Activated CD8-positive, alpha-beta memory T cell treated with anti-CD3 and anti-CD28 coated beads, Interleukin-2, amount 50 U/mL, for 24 hours (primary cell): ENCODE measurements around the gene PSMF1.

Source experiments
- DNase-seq: peaks from one replicate; pipeline ENCODE4 v3.0.0-alpha.2; 2020; ENCODE audit errors: extremely low read depth

The PSMF1 gene

DNA sequence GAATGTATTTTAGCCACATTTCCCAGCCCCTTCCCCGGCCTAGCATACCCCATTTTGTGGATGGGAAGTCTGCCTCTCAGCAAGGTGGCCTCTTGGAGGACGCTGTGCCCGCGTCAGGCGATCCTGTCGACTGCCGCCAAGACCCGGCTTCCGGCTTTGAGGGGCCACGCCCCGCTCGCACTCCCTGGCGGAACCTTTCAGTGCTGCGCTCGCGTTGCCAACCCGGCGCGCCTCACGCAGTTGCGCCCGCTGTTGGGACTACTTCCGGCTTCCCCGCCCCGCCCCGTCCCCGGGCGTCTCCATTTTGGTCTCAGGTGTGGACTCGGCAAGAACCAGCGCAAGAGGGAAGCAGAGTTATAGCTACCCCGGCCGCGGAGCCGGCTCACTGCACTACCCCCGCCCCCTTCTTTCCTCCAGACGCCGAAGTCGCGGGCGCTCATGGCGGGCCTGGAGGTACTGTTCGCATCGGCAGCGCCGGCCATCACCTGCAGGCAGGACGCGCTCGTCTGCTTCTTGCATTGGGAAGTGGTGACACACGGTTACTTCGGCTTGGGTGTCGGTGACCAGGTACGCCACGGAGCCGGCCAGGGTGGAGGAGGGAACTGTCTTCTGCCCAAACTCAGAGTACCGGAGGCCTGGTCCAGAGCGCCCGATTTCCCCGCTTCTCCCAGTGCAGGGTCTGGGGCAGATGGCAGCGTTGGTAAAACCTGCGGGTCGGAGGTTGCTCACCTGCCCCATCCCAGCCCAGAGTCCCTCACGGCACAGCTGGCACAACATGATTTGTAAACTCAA is at the start of gene PSMF1:
TSS of gene PSMF1 (plus strand) at position 267 of the 792 bp plus-strand sequence. CDS start at position 439, 172 bp downstream.
- peak; percentile 79 for DNase-seq

- no peak for DNase-seq
Observed at GRCh38 chr20:1072258-1072657, 46.1 kb upstream of the PSMF1 start.

- no peak for DNase-seq
Observed at GRCh38 chr20:1075616-1076015, 42.8 kb upstream of the PSMF1 start.

- DNase-seq: no peak
Observed at GRCh38 chr20:1081891-1082290, 36.5 kb upstream of the PSMF1 start.

- no peak for DNase-seq
Observed at GRCh38 chr20:1083431-1084080, 34.8 kb upstream of the PSMF1 start.

DNA sequence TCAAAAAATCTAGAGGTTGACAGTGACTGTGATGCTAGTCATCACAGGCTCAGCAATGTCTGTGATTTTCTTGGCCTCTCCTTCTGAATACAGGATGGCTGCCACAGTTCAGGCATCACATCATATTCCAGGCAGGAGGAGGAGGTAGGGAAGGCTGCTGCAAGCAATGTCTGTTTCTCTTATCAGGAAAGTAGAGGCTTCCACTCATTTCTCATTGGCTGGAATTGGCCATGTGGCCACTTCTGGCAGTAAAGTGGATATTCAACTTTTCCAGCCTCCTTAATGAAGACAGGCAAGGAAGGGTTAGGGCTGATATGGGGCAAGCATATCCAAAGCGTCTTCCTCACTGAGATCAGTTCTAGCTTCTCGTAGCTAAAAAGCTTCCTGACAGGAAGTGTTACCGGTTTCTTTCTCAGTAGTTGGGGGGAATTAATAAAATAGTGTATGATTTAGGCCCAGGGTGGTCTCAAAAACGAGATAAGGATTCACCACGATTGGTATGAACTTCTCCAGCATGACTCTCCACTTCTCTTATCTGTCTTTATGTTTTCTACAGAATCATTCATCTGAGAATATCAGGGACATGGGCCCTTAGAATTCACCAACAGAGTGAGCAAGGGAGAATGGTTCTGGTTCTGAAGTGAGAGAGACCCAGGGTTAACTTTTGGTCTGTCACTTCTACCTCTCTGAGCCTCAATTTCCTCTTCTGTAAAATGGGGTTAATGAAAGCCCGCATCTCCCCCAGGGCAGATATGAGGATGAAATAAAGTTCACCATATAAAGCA is 32.7 kb upstream of the PSMF1 start:
- DNase-seq: no peak

GRCh38 chr20:1086277-1087213 is 31.9 kb upstream of the PSMF1 start:
- DNase-seq: no peak

DNA sequence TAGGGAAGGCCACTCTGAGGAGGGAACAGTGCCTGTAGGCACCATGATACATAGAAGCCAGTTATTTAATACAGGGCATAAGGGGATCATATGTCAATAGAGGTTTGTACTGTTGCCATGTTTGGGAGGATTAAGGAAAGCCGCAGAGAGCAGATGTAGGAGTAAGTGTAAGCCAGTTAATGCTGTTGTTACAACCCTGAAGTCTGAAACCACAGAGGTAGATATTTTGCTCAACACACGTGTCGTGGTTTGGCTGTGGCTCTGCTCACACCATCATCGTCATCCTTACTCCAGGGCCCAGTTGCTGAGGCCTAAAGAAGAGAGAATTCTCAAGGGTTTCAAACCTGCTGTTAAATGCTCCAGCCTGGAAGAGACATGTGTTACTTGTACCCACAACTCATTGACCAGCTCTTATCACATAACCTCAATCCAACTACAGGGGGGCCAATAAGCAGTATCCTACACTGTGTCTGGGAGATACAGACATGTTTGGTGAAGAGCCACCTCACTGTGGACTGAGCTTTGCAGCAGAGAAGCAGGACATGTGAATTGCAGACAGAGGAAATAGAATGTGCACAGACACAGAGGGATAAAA is 31.0 kb upstream of the PSMF1 start:
- no peak for DNase-seq

DNA sequence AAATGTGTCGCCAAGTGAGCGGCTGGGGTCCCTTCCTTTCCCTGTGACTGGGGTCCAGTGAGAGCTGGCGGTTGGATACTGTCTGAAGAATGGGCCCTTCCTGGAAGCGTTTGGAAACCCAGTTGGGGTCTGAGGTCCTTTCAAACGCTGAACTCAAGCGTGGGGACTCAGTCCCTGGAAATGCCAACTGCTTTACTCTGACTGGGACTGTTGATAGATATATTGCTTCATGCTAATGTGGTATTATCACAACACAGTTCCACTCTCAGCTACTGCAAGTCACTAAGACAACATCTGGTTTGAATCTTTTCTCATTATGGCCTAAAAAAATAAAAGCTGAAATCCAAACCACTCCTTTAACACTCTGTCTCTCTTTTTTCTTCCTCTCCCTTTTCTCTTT is 23.7 kb upstream of the PSMF1 start:
- DNase-seq: no peak

- DNase-seq: no peak
Observed at GRCh38 chr20:1101533-1101932, 16.9 kb upstream of the PSMF1 start.

GRCh38 chr20:1102016-1102415 is 16.4 kb upstream of the PSMF1 start:
- no peak for DNase-seq

- no peak for DNase-seq
Observed at GRCh38 chr20:1103751-1104150, 14.7 kb upstream of the PSMF1 start.

DNA sequence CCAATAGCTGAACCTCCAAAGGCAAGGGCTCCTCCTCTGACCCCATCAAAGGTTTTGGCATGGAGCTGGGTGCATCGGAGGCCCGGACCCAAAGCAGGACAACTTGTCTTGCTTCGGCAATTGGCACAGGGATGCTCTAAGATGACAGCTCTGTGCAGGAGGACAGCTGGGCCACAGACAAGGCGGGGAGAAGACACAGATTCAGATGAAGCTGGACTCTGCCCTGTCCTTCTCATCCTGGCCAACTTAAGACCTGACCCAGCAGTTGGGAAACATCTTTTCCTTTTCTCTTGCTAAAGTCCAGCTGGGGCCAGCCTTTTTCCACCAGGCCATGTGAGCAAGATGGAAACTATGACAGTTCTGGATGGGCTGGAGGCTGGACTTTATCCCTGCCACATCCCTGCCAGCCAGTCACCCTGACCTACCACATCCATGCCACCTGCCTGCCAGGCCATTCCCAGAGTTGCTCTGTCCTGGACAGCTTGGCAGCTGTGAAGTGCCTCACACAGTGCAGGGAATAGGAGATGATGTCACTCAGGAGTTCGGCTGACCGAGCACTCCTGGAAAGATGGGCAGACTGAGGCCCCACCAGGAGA is 12.7 kb upstream of the PSMF1 start:
- DNase-seq: no peak

DNA sequence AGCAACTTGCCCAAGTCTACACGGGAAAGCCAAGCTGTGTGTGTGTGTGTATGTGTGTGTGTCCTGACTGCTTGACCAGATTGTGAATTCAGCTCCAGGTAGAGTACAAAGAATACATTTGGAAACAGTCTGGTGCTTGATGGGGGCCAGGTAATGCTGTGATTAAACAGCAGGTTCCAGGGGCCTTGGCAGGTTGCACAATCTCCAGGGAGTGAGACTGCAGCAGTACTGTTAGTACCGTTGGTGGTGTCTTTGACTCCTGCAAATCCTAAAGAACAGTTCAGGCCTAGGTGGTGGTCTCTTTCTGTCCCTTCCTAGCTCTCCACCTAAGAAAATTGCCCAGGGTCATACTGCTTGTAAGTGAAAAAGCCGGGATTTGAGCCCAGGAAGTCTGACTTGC is 11.2 kb upstream of the PSMF1 start:
- DNase-seq: no peak

- DNase-seq: no peak
Observed at GRCh38 chr20:1108437-1108920, 9.9 kb upstream of the PSMF1 start.

DNA sequence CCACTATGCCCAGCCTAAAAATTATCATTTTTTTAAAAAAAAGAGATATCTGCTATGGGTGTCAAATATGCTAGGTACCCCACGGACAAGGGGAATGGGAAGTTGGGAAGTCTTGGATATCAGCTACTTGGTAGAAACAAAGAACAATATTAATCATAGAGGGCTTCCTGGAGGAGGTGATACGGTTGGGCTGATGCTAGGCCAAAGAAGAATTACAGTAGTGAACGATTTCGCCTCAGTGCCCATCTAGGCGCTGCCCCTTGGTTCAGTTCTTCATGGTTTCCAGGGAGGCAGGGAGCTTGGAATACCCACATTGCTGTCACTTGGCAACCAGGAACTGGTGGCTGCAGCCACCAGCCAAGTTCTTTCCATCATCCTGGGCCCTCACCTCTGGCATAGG is 5.5 kb upstream of the PSMF1 start:
- DNase-seq: no peak

DNA sequence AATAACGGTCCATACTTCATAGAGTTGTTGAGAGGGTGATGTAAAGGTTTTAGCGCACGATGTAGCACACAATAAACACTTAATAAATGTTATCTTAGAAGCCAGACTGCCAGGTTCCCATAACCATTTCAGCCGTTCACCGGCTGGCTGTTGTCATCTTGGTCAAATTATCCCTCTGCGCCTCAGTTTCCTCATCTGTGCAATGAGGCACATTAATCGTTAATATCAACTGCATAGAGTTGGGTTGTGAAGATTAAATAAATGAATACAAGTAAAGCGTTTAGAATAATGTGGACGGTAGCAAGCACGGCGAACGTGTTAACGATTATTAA is 432 bp upstream of the PSMF1 start:
- no peak for DNase-seq

DNA sequence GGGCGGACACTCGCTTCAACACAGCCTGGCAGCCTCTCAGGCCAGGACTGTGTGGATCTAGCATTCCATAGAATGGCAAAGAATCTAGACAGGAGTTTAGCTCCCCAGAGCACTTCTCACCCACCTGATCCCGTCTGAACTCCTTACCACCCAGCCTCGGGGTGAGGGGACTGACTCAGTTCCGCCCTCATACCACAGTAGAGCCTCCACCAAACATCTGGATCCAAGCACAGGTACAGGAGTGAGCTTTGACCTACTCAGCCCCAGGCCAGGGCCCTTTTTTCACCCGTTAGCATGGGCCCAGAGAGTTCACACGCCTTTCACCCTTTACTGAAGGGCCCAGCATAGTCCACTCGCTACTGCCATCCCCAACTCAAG is 715 bp downstream of the PSMF1 start:
- DNase-seq: no peak

DNA sequence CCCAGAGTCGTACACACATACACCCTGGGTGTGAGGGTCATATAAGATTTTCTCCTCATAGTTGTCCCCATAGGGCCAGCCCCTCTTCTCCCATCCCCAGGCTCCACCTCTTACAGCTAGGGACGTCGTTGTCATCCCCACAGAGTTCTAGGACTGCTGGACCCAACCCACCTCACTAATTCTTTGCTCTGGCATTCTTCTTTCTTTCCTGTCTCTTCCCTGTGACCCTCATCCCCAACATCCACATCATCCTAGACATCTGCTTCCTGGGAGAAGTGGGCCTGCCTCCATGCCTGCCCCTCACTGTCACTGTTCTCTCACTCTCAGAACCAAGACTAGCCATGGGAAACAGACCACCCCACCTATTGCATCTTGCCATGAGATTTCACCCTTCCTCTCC is 1.1 kb downstream of the PSMF1 start:
- no peak for DNase-seq

- DNase-seq: no peak
Observed at GRCh38 chr20:1121429-1121828, 3.0 kb downstream of the PSMF1 start.
